ENCODE data around the gene INIP. TPM values are rescaled to one million over a fixed set of nuclear protein-coding genes. Genes with fewer than 3 reads are reported as not detected.

INIP gene
- total RNA-seq, 1 experiment from 2014 or later: 16.0 TPM

- TF ChIP-seq ZNF317 (CRISPR knock-in tag; IDR thresholded peaks at IDR 0.05; ENCODE audit: borderline replicate concordance, low read depth) (no peak), CBFB (CRISPR knock-in tag; IDR thresholded peaks at IDR 0.05; ENCODE audit: low read depth) (no peak), ZMAT4 (CRISPR knock-in tag; IDR thresholded peaks at IDR 0.05) (no peak), ESRRA (CRISPR knock-in tag; IDR thresholded peaks at IDR 0.05; ENCODE audit: borderline replicate concordance) (no peak), MAX (CRISPR knock-in tag; IDR thresholded peaks at IDR 0.05) (no peak)
- TF ChIP-seq, protein P1, sequence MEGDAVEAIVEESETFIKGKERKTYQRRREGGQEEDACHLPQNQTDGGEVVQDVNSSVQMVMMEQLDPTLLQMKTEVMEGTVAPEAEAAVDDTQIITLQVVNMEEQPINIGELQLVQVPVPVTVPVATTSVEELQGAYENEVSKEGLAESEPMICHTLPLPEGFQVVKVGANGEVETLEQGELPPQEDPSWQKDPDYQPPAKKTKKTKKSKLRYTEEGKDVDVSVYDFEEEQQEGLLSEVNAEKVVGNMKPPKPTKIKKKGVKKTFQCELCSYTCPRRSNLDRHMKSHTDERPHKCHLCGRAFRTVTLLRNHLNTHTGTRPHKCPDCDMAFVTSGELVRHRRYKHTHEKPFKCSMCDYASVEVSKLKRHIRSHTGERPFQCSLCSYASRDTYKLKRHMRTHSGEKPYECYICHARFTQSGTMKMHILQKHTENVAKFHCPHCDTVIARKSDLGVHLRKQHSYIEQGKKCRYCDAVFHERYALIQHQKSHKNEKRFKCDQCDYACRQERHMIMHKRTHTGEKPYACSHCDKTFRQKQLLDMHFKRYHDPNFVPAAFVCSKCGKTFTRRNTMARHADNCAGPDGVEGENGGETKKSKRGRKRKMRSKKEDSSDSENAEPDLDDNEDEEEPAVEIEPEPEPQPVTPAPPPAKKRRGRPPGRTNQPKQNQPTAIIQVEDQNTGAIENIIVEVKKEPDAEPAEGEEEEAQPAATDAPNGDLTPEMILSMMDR (IDR thresholded peaks at IDR 0.05): no peak
- TF ChIP-seq, protein P2, sequence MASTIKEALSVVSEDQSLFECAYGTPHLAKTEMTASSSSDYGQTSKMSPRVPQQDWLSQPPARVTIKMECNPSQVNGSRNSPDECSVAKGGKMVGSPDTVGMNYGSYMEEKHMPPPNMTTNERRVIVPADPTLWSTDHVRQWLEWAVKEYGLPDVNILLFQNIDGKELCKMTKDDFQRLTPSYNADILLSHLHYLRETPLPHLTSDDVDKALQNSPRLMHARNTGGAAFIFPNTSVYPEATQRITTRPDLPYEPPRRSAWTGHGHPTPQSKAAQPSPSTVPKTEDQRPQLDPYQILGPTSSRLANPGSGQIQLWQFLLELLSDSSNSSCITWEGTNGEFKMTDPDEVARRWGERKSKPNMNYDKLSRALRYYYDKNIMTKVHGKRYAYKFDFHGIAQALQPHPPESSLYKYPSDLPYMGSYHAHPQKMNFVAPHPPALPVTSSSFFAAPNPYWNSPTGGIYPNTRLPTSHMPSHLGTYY (CRISPR knock-in tag; IDR thresholded peaks at IDR 0.05): no peak
- TF ChIP-seq, protein P3, sequence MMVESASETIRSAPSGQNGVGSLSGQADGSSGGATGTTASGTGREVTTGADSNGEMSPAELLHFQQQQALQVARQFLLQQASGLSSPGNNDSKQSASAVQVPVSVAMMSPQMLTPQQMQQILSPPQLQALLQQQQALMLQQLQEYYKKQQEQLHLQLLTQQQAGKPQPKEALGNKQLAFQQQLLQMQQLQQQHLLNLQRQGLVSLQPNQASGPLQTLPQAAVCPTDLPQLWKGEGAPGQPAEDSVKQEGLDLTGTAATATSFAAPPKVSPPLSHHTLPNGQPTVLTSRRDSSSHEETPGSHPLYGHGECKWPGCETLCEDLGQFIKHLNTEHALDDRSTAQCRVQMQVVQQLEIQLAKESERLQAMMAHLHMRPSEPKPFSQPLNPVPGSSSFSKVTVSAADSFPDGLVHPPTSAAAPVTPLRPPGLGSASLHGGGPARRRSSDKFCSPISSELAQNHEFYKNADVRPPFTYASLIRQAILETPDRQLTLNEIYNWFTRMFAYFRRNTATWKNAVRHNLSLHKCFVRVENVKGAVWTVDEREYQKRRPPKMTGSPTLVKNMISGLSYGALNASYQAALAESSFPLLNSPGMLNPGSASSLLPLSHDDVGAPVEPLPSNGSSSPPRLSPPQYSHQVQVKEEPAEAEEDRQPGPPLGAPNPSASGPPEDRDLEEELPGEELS (CRISPR knock-in tag; IDR thresholded peaks at IDR 0.05): no peak
- POLR2A ChIA-PET: no interaction called here
- Mint-ChIP-seq H3K36me3 (peaks cover 34% of the 10 kb centered on the region), H3K4me3 (no peak overlapping the region), H3K27ac (peak overlapping the region; percentile 30; the same call in 1 of the 2 replicates), H3K27me3 (ENCODE audit: low read depth) (no peaks in the 10 kb centered on the region; the same call in 1 of the 2 replicates), H3K4me1 (peaks cover 11% of the 10 kb centered on the region), H3K9me3 (peaks cover 27% of the 10 kb centered on the region)
- ATAC-seq: peak; percentile 51
- DNase-seq (ENCODE audit: low spot score): no peak
- CTCF ChIA-PET: no interaction called here
These were observed 75.8 kb downstream of the INIP start for GRCh38 chr9:112642126-112642525.

DNA sequence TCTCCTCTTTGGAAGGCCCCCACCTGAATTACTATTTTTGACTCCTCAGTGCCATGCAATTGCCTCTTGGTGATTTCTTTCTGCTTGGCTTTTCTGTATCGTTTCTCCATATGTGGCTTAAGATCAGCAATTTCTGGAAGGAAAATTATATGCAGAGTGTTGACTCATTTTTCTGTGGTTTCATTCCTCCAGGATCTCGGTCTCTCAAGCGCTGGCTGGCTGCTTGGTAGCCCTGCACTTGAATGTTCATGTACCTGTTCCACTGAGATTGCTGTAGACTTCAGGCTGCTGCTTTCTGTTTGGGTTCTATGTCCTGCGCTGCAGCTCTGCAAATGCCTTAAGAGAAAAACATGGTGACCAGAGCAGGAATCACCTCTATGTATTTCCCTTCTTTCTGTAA lies 77.6 kb downstream of the INIP start:
- DNase-seq (ENCODE audit: low spot score): no peak
- no peak for ATAC-seq
- Mint-ChIP-seq H3K9me3 (peaks cover 21% of the 10 kb centered on the region), H3K27me3 (ENCODE audit: low read depth) (no peaks in the 10 kb centered on the region; the same call in 1 of the 2 replicates), H3K27ac (no peak overlapping the region), H3K4me1 (peaks cover 11% of the 10 kb centered on the region), H3K4me3 (no peak overlapping the region), H3K36me3 (peaks cover 26% of the 10 kb centered on the region)
- TF ChIP-seq, protein P4, sequence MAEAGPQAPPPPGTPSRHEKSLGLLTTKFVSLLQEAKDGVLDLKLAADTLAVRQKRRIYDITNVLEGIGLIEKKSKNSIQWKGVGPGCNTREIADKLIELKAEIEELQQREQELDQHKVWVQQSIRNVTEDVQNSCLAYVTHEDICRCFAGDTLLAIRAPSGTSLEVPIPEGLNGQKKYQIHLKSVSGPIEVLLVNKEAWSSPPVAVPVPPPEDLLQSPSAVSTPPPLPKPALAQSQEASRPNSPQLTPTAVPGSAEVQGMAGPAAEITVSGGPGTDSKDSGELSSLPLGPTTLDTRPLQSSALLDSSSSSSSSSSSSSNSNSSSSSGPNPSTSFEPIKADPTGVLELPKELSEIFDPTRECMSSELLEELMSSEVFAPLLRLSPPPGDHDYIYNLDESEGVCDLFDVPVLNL (CRISPR knock-in tag; IDR thresholded peaks at IDR 0.05; ENCODE audit: borderline replicate concordance, low read depth): no peak
- TF ChIP-seq MXD4 (CRISPR knock-in tag; IDR thresholded peaks at IDR 0.05; ENCODE audit: borderline replicate concordance) (no peak), NFE2L1 (CRISPR knock-in tag; IDR thresholded peaks at IDR 0.05) (no peak), ELF4 (CRISPR knock-in tag; IDR thresholded peaks at IDR 0.05; ENCODE audit: low read depth) (no peak), ATF1 (CRISPR knock-in tag; IDR thresholded peaks at IDR 0.05) (no peak)
- TF ChIP-seq, protein P2 (CRISPR knock-in tag; IDR thresholded peaks at IDR 0.05): no peak
- TF ChIP-seq, protein P3 (CRISPR knock-in tag; IDR thresholded peaks at IDR 0.05): no peak
- POLR2A ChIA-PET: no interaction called here
- CTCF ChIA-PET: no interaction called here

Other genes starting within 250 kb of the INIP start
- gene KIAA1958, start 231.3 kb downstream of the INIP start, total RNA-seq (2021): 41.0 to 43.6 TPM (median 42.7 TPM) in 3 replicates
- gene SNX30, start 32.6 kb upstream of the INIP start, total RNA-seq (2021): 11.8 to 13.4 TPM (median 12.1 TPM) in 3 replicates
- gene SLC46A2, start 172.8 kb upstream of the INIP start, total RNA-seq (2021): 0.07 TPM in 1 of 3 replicates, not detected in the others